Ammon's horn (tissue), 1 donor: ENCODE results near the gene SEC31A.
"Not testable (repeated sequence)": the region's sequence is repeated elsewhere in the genome, so short reads cannot be mapped to it uniquely, and the experiment has no call there.

Experiments
- DNase-seq: peaks from one replicate; pipeline ENCODE4 v3.0.0-alpha.2; 2016; ENCODE audit warnings: low spot score

The SEC31A gene

GRCh38 chr4:82892467-82892802 lies 1.5 kb upstream of the SEC31A start:
- DNase-seq, result no peak

GRCh38 chr4:82891707-82892466 lies 934 bp upstream of the SEC31A start:
- DNase-seq, result no peak

- no peak for DNase-seq
These were observed 439 bp downstream of the SEC31A start for GRCh38 chr4:82890528-82890900.

- DNase-seq, result no peak
These were observed 1.7 kb downstream of the SEC31A start for GRCh38 chr4:82889287-82889686.

- no peak for DNase-seq
These were observed 4.6 kb downstream of the SEC31A start for GRCh38 chr4:82886147-82886942.

- no peak for DNase-seq
These were observed 5.5 kb downstream of the SEC31A start for GRCh38 chr4:82885410-82885809.

GRCh38 chr4:82868572-82868971 lies 22.4 kb downstream of the SEC31A start:
- DNase-seq, result no peak

GRCh38 chr4:82866706-82867385 lies 24.1 kb downstream of the SEC31A start:
- DNase-seq, result no peak

- not testable (repeated sequence) for DNase-seq
These were observed 24.9 kb downstream of the SEC31A start for GRCh38 chr4:82866033-82866432.

- DNase-seq, result no peak
These were observed 25.4 kb downstream of the SEC31A start for GRCh38 chr4:82865592-82865991.

GRCh38 chr4:82864336-82864979 lies 26.5 kb downstream of the SEC31A start:
- DNase-seq, result no peak

GRCh38 chr4:82861529-82861928 lies 29.4 kb downstream of the SEC31A start:
- DNase-seq, result no peak

GRCh38 chr4:82860487-82860886 lies 30.5 kb downstream of the SEC31A start:
- DNase-seq, result not testable (repeated sequence)

GRCh38 chr4:82852751-82853285 lies 38.1 kb downstream of the SEC31A start:
- DNase-seq, result no peak

- DNase-seq, result no peak
These were observed 38.8 kb downstream of the SEC31A start for GRCh38 chr4:82851885-82852750.

- no peak for DNase-seq
These were observed 39.6 kb downstream of the SEC31A start for GRCh38 chr4:82851318-82851717.

- no peak for DNase-seq
These were observed 40.3 kb downstream of the SEC31A start for GRCh38 chr4:82850684-82851083.

- DNase-seq, result no peak
These were observed 42.2 kb downstream of the SEC31A start for GRCh38 chr4:82848706-82849105.

- no peak for DNase-seq
These were observed 48.4 kb downstream of the SEC31A start for GRCh38 chr4:82842593-82842992.

- DNase-seq, result no peak
These were observed 51.3 kb downstream of the SEC31A start for GRCh38 chr4:82839624-82840023.

GRCh38 chr4:82833696-82834313 lies 57.1 kb downstream of the SEC31A start:
- no peak for DNase-seq
